Dorsolateral prefrontal cortex (tissue), 118 donors: ENCODE measurements around the gene HMG20B. TPM values are rescaled to one million over a fixed set of nuclear protein-coding genes. Genes with fewer than 3 reads are reported as not detected.

Experiments
- total RNA-seq, 120 experiments: library from RNA; stranded (reverse); gene quantifications; one replicate each; pipeline versions ENCODE4 v1.2.3 to v1.2.4, GENCODE V29; 2022

Gene HMG20B
- total RNA-seq, 120 experiments from 2014 or later: 10.1 to 58.3 (median 26.2) TPM

Other genes with a start within 250 kb of the HMG20B start
- gene NFIC, start 206.4 kb upstream of the HMG20B start, total RNA-seq: 100 to 1,000 TPM in 118 of 120 experiments, 10 to 100 TPM in 2; 98.0 to 269 (median 135) TPM
- gene SMIM24, start 92.4 kb upstream of the HMG20B start, total RNA-seq: 10 to 100 TPM in 4 of 120 experiments, 1 to 10 TPM in 112, under 1 TPM in 3, not detected in 1; 0.80 to 14.7 (median 4.2) TPM
- 1 to 10 TPM in 2 of 120 experiments, not detected in 118; 1.4 to 1.6 TPM for gene SMIM44, start 89.5 kb upstream of the HMG20B start, total RNA-seq
- 10 to 100 TPM; 16.9 to 48.4 (median 26.1) TPM for gene DOHH, start 72.3 kb upstream of the HMG20B start, total RNA-seq
- gene FZR1, start 66.6 kb upstream of the HMG20B start, total RNA-seq: 10 to 100 TPM; 46.4 to 99.1 (median 71.7) TPM
- 10 to 100 TPM in 3 of 120 experiments, 1 to 10 TPM in 117; 1.0 to 11.2 (median 4.6) TPM for gene TEKTIP1, start 33.8 kb upstream of the HMG20B start, total RNA-seq
- 100 to 1,000 TPM in 14 of 120 experiments, 10 to 100 TPM in 106; 54.9 to 119 (median 77.6) TPM for gene MFSD12, start 15.4 kb upstream of the HMG20B start, total RNA-seq
- gene GIPC3, start 12.5 kb downstream of the HMG20B start, total RNA-seq: 1 to 10 TPM in 27 of 120 experiments, under 1 TPM in 93; 0.13 to 1.7 (median 0.63) TPM
- gene TBXA2R, start 33.9 kb downstream of the HMG20B start, total RNA-seq: 1 to 10 TPM in 80 of 120 experiments, under 1 TPM in 40; 0.36 to 2.7 (median 1.4) TPM
- gene CACTIN, start 53.8 kb downstream of the HMG20B start, total RNA-seq: 10 to 100 TPM; 18.8 to 43.6 (median 24.6) TPM
- gene PIP5K1C, start 127.5 kb downstream of the HMG20B start, total RNA-seq: 100 to 1,000 TPM in 105 of 120 experiments, 10 to 100 TPM in 15; 52.4 to 207 (median 126) TPM
- 1 to 10 TPM in 12 of 120 experiments, under 1 TPM in 19, not detected in 89; 0.14 to 4.5 (median 0.81) TPM for gene TJP3, start 135.4 kb downstream of the HMG20B start, total RNA-seq
- 10 to 100 TPM; 12.2 to 49.7 (median 26.9) TPM for gene APBA3, start 188.7 kb downstream of the HMG20B start, total RNA-seq
- 10 to 100 TPM; 21.6 to 65.1 (median 45.6) TPM for gene MRPL54, start 189.7 kb downstream of the HMG20B start, total RNA-seq
- gene RAX2, start 199.3 kb downstream of the HMG20B start, total RNA-seq: 1 to 10 TPM in 5 of 120 experiments, under 1 TPM in 30, not detected in 85; 0.16 to 2.6 (median 0.31) TPM
- gene MATK, start 213.4 kb downstream of the HMG20B start, total RNA-seq: 10 to 100 TPM; 16.3 to 77.5 (median 53.2) TPM